ENCODE measurements around the gene TNP2. TPM values are rescaled to one million over a fixed set of nuclear protein-coding genes. Genes with fewer than 3 reads are reported as not detected.

The TNP2 gene
- total and polyA plus RNA-seq, 9 of the 15 experiments (the other 6 are each of a cell fraction or from before 2014, with no cell fraction given): not detected

DNA sequence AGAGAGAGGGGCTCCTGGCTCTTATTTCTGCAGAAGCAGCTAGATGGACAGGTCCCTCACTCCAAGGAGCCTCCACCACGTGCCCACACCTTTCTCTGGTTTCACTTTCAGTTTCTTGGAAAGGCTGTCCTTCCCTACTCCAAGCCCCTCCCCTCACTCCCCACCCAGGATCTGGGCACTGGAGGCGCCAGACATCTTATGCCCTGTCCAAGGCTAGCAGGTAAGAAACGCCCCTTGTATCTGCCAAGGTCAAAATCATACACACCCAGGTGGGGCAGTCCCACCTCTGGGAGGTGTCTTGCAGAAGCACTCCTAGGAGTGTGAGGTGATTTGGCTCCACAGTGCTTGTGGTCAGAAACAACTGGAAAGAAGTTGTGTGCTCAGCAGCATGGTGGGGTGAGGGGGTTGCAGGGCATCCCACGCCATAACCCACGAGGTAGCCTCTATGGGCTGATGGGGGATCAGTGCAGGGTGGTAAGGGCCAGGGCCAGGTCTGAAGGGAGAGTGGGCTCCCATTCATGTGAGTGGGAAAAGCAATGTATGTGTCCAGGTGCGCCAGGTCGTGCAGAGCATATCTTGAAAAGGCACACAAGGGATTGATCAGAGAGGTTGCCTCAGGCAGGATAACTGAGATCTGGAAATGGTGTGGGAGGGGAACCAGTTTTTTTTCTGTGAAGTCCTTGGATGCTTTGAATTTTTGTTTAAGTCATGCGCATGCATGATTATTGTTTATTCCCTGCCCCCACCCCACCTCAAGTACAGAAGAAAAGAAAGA, 43.8 kb upstream of the TNP2 start:
- H3K9me1 ChIP-seq (ENCODE audit: control insufficient read depth, insufficient read depth, low read length): no peaks in the 10 kb centered on the region
- peaks cover 11 to 26% of the 10 kb centered on the region in 2 experiments; a peak in 3 of 5 replicates for H3K4me1 ChIP-seq (replicated peaks in 1 of 2; ENCODE audit: control insufficient read depth in 2 of 2, insufficient read depth in 2 of 2, low read length in 2 of 2)
- POLR2A ChIA-PET: interaction anchor here (1.1 to 1.4 kb wide), 3 partner anchors 15 to 40 kb away, joined by 3 to 7 read pairs (median 3); no protein-coding TSS in a partner anchor
- H3K9me3 ChIP-seq (replicated peaks; ENCODE audit: control insufficient read depth, insufficient read depth, low read depth, low read length): no peaks in the 10 kb centered on the region
- no peaks in the 10 kb centered on the region for H3K79me2 ChIP-seq (ENCODE audit: control insufficient read depth, insufficient read depth, low read length)
- 40% methylated on average over 8 of the region's 8 CpGs for WGBS (ENCODE audit: insufficient coverage, low coverage, missing lambda C conversion rate)
- ATAC-seq (peak; percentile 83), FAIRE-seq (peak; percentile 60), DNase-seq (ENCODE audit: extremely low read depth in 1 of 4, low spot score in 3 of 4) (peak; percentile 37 to 68 (median 52))
- no TSS peak for BruUV-seq (replicated peaks)
- peak overlapping the region; percentile 64 for H3K4me2 ChIP-seq (ENCODE audit: insufficient read depth, low read length)
- H3K9ac ChIP-seq (ENCODE audit: insufficient read depth in 1 of 2, low read depth in 2 of 2, low read length in 2 of 2): peak overlapping the region in 1 of 2 experiments; percentile 78; a peak in 1 of 4 replicates
- H3K27ac ChIP-seq (ENCODE audit: extremely low read depth, low read depth, low read length): no peak overlapping the region
- H3K27me3 ChIP-seq (ENCODE audit: control insufficient read depth in 2 of 2, insufficient read depth in 2 of 2, low read length in 2 of 2): peaks cover 0 to 1% of the 10 kb centered on the region in 2 experiments; a peak in 1 of 5 replicates
- intact Hi-C loops (cut with micrococcal nuclease): no loop called here
- H3K4me3 ChIP-seq: no peak overlapping the region
- H2AFZ ChIP-seq (ENCODE audit: low read depth, low read length): peak overlapping the region; percentile 88
- no peaks in the 10 kb centered on the region for H4K20me1 ChIP-seq (replicated peaks; ENCODE audit: control insufficient read depth, insufficient read depth, low read length)
- in situ Hi-C loops (cut with MboI): no loop called here
- CTCF ChIA-PET (ENCODE audit: low intra/inter-chr PET ratio): no interaction called here
- no peaks in the 10 kb centered on the region for H3K36me3 ChIP-seq (ENCODE audit: control insufficient read depth, insufficient read depth, low read length)
- TF ChIP-seq, protein P1, sequence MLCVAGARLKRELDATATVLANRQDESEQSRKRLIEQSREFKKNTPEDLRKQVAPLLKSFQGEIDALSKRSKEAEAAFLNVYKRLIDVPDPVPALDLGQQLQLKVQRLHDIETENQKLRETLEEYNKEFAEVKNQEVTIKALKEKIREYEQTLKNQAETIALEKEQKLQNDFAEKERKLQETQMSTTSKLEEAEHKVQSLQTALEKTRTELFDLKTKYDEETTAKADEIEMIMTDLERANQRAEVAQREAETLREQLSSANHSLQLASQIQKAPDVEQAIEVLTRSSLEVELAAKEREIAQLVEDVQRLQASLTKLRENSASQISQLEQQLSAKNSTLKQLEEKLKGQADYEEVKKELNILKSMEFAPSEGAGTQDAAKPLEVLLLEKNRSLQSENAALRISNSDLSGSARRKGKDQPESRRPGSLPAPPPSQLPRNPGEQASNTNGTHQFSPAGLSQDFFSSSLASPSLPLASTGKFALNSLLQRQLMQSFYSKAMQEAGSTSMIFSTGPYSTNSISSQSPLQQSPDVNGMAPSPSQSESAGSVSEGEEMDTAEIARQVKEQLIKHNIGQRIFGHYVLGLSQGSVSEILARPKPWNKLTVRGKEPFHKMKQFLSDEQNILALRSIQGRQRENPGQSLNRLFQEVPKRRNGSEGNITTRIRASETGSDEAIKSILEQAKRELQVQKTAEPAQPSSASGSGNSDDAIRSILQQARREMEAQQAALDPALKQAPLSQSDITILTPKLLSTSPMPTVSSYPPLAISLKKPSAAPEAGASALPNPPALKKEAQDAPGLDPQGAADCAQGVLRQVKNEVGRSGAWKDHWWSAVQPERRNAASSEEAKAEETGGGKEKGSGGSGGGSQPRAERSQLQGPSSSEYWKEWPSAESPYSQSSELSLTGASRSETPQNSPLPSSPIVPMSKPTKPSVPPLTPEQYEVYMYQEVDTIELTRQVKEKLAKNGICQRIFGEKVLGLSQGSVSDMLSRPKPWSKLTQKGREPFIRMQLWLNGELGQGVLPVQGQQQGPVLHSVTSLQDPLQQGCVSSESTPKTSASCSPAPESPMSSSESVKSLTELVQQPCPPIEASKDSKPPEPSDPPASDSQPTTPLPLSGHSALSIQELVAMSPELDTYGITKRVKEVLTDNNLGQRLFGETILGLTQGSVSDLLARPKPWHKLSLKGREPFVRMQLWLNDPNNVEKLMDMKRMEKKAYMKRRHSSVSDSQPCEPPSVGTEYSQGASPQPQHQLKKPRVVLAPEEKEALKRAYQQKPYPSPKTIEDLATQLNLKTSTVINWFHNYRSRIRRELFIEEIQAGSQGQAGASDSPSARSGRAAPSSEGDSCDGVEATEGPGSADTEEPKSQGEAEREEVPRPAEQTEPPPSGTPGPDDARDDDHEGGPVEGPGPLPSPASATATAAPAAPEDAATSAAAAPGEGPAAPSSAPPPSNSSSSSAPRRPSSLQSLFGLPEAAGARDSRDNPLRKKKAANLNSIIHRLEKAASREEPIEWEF (CRISPR knock-in tag; IDR thresholded peaks at IDR 0.05): no peak
- TF ChIP-seq, protein P2, sequence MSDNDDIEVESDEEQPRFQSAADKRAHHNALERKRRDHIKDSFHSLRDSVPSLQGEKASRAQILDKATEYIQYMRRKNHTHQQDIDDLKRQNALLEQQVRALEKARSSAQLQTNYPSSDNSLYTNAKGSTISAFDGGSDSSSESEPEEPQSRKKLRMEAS (CRISPR knock-in tag; IDR thresholded peaks at IDR 0.05): peak; percentile 74
- no peak for TF ChIP-seq TBL1XR1 (IDR thresholded peaks at IDR 0.05; ENCODE audit: low read length in 2 of 2)

Data from K562 (cell line).